ENCODE measurements around the gene VSIG10L2.

GRCh38 chr11:125954123-125954944 lies 8.5 kb downstream of the VSIG10L2 start:
- TF ChIP-seq CTCF (IDR thresholded peaks at IDR 0.05) (no peak), POLR2A (IDR thresholded peaks at IDR 0.05) (no peak)

Data from esophagus squamous epithelium (tissue), 4 donors.